Measurements from ENCODE around the gene TAGAP. TPM values are rescaled to one million over a fixed set of nuclear protein-coding genes. Genes with fewer than 3 reads are reported as not detected.
"Not testable (repeated sequence)": the region's sequence is repeated elsewhere in the genome, so short reads cannot be mapped to it uniquely, and the experiment has no call there.

The TAGAP gene
- total RNA-seq, 1 experiment from 2014 or later = not detected

- Histone ChIP-seq H3K36me3 (no peaks in the 10 kb centered on the region), H3K27me3 (no peaks in the 10 kb centered on the region), H3K4me3 (no peak overlapping the region), H3K9me3 (no peaks in the 10 kb centered on the region)
- no peak for DNase-seq
Observed at GRCh38 chr6:159008656-159009288, 36.0 kb downstream of the TAGAP start.

GRCh38 chr6:159007510-159007909 lies 37.3 kb downstream of the TAGAP start:
- Histone ChIP-seq H3K36me3 (no peaks in the 10 kb centered on the region), H3K9me3 (no peaks in the 10 kb centered on the region), H3K27me3 (no peaks in the 10 kb centered on the region), H3K4me3 (no peak overlapping the region)
- no peak for DNase-seq

DNA sequence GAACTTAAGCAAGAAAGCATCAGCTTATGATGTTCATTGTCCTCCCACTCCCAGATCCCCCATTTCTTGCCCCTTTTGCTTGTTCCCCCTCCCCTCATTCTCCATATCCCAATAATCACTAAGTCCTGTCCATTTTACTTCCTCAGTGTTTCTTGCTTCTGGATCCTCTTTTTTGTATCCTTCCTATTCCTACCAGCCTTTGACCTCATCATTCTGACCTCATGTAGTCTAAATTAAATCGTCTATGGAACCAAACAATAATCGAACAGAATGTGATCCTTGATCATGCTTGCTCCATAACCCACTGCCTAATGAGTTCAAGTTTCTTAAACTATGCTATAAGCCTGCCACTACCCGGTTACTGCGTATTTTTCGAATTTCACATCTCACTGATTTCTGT lies 39.4 kb downstream of the TAGAP start:
- no peak for DNase-seq
- no peaks in the 10 kb centered on the region for H3K9me3 ChIP-seq
- H3K27me3 ChIP-seq = no peaks in the 10 kb centered on the region
- H3K36me3 ChIP-seq = no peaks in the 10 kb centered on the region
- no peak overlapping the region for H3K4me3 ChIP-seq

DNA sequence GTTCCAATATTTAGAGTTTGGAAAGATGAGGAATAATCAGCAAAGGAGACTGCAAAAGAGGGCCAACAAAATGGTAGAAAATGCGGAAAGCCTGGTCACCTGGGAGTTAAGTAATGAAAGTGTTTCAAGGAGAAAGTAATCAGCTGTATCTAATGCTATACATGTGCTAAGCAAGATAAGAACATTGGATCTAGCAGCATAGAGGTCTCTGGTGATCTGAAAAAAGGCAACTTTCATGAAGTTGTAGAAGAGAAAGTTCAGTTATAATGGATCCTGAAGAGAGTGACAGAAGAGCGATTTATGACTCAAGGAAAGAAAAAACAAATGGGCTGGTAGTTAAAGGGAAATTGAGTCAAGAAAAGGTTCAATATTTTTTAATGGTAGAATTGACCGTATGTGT lies 40.2 kb downstream of the TAGAP start:
- no peak for DNase-seq
- no peaks in the 10 kb centered on the region for H3K9me3 ChIP-seq
- H3K36me3 ChIP-seq = no peaks in the 10 kb centered on the region
- no peak overlapping the region for H3K4me3 ChIP-seq
- no peaks in the 10 kb centered on the region for H3K27me3 ChIP-seq

GRCh38 chr6:159002432-159003155 lies 42.2 kb downstream of the TAGAP start:
- H3K9me3 ChIP-seq = no peaks in the 10 kb centered on the region
- H3K4me3 ChIP-seq = no peak overlapping the region
- no peaks in the 10 kb centered on the region for H3K27me3 ChIP-seq
- no peaks in the 10 kb centered on the region for H3K36me3 ChIP-seq
- peak; percentile 64 for DNase-seq

GRCh38 chr6:158999666-159000403 lies 45.0 kb downstream of the TAGAP start, which contains the start of gene RSPH3:
TSS of gene RSPH3 (minus strand) at chr6:159000202. CDS start at chr6:158999550, 652 bp downstream.
- Histone ChIP-seq H3K27me3 (no peaks in the 10 kb centered on the region), H3K36me3 (no peaks in the 10 kb centered on the region; the same call in 1 of the 2 replicates), H3K4me3 (peak within 1 kb of the TSS; percentile 63), H3K9me3 (no peaks in the 10 kb centered on the region)
- peak; percentile 93 for DNase-seq

DNA sequence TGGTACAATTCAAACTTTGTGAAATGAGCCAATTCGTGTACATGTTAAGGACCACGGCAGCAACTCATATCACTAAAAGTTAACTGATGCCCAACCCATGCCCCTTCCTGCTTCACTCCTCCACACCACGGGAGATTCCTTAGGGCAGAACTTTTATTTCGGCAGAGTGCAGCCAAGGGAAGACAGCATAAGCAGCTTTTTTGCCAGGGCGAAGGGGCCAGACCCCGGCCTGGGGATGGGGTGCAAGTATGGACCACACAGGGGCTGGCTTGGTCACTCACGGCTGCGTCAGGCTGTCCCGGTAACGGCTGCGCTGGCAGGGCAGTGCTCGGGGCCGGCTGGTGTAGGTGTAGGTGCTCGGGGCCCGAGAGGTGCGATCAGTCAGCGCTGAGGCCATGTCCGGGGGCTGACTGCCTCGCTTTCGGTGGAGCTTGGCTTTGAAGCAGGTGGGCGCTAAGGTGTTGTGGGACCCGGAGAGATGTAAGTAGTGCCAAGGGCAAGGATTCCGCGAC lies 45.6 kb downstream of the TAGAP start:
- peak overlapping the region; percentile 63 for H3K4me3 ChIP-seq
- no peaks in the 10 kb centered on the region; the same call in 1 of the 2 replicates for H3K36me3 ChIP-seq
- no peak for DNase-seq
- no peaks in the 10 kb centered on the region for H3K9me3 ChIP-seq
- H3K27me3 ChIP-seq = no peaks in the 10 kb centered on the region

DNA sequence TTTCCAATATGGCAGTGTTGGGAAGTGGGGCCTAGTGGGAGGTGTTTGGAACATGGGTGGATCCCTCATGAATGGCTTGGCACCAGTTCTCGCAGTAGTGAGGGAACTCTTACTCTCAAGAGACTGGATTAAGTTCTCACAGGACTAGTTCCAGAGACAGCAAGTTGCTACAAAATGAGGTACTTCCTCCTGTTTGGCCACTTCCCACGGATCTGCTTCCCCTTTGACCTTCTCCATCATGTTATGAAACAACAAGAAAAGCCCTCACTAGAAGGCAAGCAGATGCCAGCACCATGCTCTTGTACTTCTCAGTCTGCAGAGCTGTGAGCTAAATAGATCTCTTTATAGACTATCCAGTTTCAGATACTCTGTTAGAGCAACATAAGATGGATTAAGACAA lies 47.9 kb downstream of the TAGAP start:
- H3K4me3 ChIP-seq = no peak overlapping the region
- DNase-seq = no peak
- no peaks in the 10 kb centered on the region for H3K9me3 ChIP-seq
- no peaks in the 10 kb centered on the region for H3K27me3 ChIP-seq
- peaks cover 2% of the 10 kb centered on the region; the same call in 1 of the 2 replicates for H3K36me3 ChIP-seq

- Histone ChIP-seq H3K9me3 (no peaks in the 10 kb centered on the region; the same call in 1 of the 2 replicates), H3K4me3 (no peak overlapping the region), H3K36me3 (peaks cover 2% of the 10 kb centered on the region; the same call in 1 of the 2 replicates), H3K27me3 (no peaks in the 10 kb centered on the region)
- DNase-seq = no peak
Observed at GRCh38 chr6:158993639-158994038, 51.2 kb downstream of the TAGAP start.

DNA sequence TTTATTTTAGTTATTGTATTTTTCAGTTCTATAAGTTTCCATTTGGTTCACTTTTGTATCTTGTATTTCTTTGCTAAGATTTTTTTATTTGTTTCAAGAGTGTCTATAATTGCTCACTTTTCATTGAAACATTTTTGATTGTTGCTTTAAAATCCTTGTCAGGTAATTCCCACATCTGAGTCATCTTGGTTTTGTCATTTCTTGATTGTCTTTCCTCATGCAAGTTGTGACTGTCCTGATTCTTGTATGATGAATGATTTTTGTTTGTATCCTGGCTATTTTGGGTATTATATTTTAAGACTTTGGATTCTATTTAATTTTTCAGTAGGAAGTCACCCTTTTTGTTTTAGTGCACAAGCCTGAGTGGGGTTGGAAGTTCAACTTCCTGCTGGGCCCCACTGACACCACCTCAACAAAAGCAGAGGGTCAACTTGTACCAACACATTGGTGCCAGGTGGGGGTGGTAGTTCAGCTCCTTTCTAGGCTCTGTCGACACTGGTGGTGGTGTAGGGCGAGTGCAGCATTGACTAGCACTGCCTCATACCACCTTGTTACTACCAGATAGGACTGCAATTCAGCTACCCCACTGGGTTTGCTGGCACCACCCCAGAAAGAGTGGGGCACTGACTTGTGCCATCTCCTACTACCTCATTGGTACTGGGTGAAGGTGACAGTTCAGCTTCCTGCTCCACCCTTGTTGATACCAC lies 53.6 kb downstream of the TAGAP start:
- H3K4me3 ChIP-seq = no peak overlapping the region
- DNase-seq = no peak
- no peaks in the 10 kb centered on the region for H3K27me3 ChIP-seq
- peaks cover 2% of the 10 kb centered on the region; the same call in 1 of the 2 replicates for H3K36me3 ChIP-seq
- H3K9me3 ChIP-seq = no peaks in the 10 kb centered on the region; the same call in 1 of the 2 replicates

DNA sequence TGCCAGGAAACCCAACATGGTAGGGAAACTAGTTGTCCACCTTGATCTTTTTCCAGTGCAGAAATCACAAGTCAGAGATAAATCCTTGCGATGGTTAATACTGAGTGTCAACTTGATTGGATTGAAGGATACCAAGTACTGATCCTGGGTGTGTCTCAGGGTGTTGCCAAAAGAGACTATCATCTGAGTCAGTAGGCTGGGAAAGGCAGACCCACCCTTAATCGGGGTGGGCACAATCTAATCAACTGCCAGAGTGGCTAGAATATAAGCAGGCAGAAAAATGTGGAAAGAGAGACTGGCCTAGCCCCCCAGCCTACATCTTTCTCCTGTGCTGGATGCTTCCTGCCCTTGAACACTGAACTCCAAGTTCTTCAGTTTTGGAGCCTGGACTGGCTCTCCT lies 55.1 kb downstream of the TAGAP start:
- H3K4me3 ChIP-seq, H3K9me3 ChIP-seq, H3K36me3 ChIP-seq, DNase-seq, H3K27me3 ChIP-seq: not testable (repeated sequence)

DNA sequence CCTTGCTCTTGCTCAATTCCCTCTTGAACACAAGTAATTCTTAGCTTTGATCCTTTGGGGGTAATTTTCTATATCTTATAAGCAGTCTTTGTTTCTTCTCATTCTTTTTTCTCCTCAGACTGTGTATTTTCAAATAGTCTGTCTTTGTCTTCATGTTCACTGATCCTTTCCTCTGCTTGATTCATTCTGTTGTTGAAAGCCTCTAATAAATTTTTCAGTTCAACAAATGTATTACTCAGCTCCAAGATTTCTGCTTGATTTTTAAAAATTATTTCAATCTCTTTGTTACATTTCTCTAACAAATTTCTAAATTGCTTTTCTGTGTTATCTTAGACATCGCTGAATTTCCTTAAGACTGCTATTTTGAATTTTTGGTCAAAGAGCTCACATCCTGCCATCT lies 56.3 kb downstream of the TAGAP start:
- Histone ChIP-seq H3K27me3 (no peaks in the 10 kb centered on the region), H3K4me3 (no peak overlapping the region), H3K9me3 (no peaks in the 10 kb centered on the region; the same call in 1 of the 2 replicates), H3K36me3 (peaks cover under 1% of the 10 kb centered on the region; the same call in 1 of the 2 replicates)
- DNase-seq = no peak

GRCh38 chr6:158987657-158988056 lies 57.1 kb downstream of the TAGAP start:
- no peaks in the 10 kb centered on the region; the same call in 1 of the 2 replicates for H3K9me3 ChIP-seq
- no peaks in the 10 kb centered on the region for H3K27me3 ChIP-seq
- H3K4me3 ChIP-seq = no peak overlapping the region
- H3K36me3 ChIP-seq = no peaks in the 10 kb centered on the region; the same call in 1 of the 2 replicates
- DNase-seq = no peak
